ENCODE results near the gene MGRN1. TPM values are rescaled to one million over a fixed set of nuclear protein-coding genes. Genes with fewer than 3 reads are reported as not detected.

MGRN1 gene
- total RNA-seq: 22.9 and 24.4 TPM in 2 replicates

GRCh38 chr16:4624015-4624826 lies at the start of gene MGRN1:
Gene MGRN1 (plus strand): TSS chr16:4624826. CDS start chr16:4624961, 135 bp downstream.
- DNase-seq (ENCODE audit: low read depth, low spot score): peak; percentile 93

GRCh38 chr16:4574919-4575705 lies 49.5 kb upstream of the MGRN1 start:
- no peak for DNase-seq (ENCODE audit: low read depth, low spot score)

- no peak for DNase-seq (ENCODE audit: low read depth, low spot score)
These were observed 48.6 kb upstream of the MGRN1 start for GRCh38 chr16:4576008-4576407.

- DNase-seq (ENCODE audit: low read depth, low spot score): no peak
These were observed 45.6 kb upstream of the MGRN1 start for GRCh38 chr16:4578961-4579530.

GRCh38 chr16:4580250-4580649 lies 44.4 kb upstream of the MGRN1 start:
- no peak for DNase-seq (ENCODE audit: low read depth, low spot score)

- DNase-seq (ENCODE audit: low read depth, low spot score): no peak
These were observed 40.7 kb upstream of the MGRN1 start for GRCh38 chr16:4583906-4584305.

- no peak for DNase-seq (ENCODE audit: low read depth, low spot score)
These were observed 38.3 kb upstream of the MGRN1 start for GRCh38 chr16:4586291-4586690.

- no peak for DNase-seq (ENCODE audit: low read depth, low spot score)
These were observed 36.2 kb upstream of the MGRN1 start for GRCh38 chr16:4588386-4588785.

- DNase-seq (ENCODE audit: low read depth, low spot score): no peak
These were observed 35.7 kb upstream of the MGRN1 start for GRCh38 chr16:4588961-4589360.

GRCh38 chr16:4591191-4591590 lies 33.4 kb upstream of the MGRN1 start:
- DNase-seq (ENCODE audit: low read depth, low spot score): no peak

GRCh38 chr16:4591706-4592470 lies 32.7 kb upstream of the MGRN1 start:
- DNase-seq (ENCODE audit: low read depth, low spot score): no peak

- no peak for DNase-seq (ENCODE audit: low read depth, low spot score)
These were observed 31.5 kb upstream of the MGRN1 start for GRCh38 chr16:4593086-4593485.

- DNase-seq (ENCODE audit: low read depth, low spot score): no peak
These were observed 29.9 kb upstream of the MGRN1 start for GRCh38 chr16:4594433-4595410.

- no peak for DNase-seq (ENCODE audit: low read depth, low spot score)
These were observed 27.5 kb upstream of the MGRN1 start for GRCh38 chr16:4597174-4597573.

- DNase-seq (ENCODE audit: low read depth, low spot score): no peak
These were observed 25.6 kb upstream of the MGRN1 start for GRCh38 chr16:4599037-4599436.

- DNase-seq (ENCODE audit: low read depth, low spot score): no peak
These were observed 25.1 kb upstream of the MGRN1 start for GRCh38 chr16:4599545-4599944.

- no peak for DNase-seq (ENCODE audit: low read depth, low spot score)
These were observed 23.4 kb upstream of the MGRN1 start for GRCh38 chr16:4601036-4601863.

GRCh38 chr16:4601864-4602186 lies 22.8 kb upstream of the MGRN1 start:
- no peak for DNase-seq (ENCODE audit: low read depth, low spot score)

- DNase-seq (ENCODE audit: low read depth, low spot score): no peak
These were observed 22.3 kb upstream of the MGRN1 start for GRCh38 chr16:4602331-4602730.
